Measurements from ENCODE around the gene RUFY1. TPM values are rescaled to one million over a fixed set of nuclear protein-coding genes. Genes with fewer than 3 reads are reported as not detected.
A peak's percentile ranks its signal among the peaks of the same experiment; 100 is the strongest.

RUFY1 gene
- total and polyA plus RNA-seq, 2 donors (not counting 3 experiments of a cell fraction or from before 2014, with no cell fraction given): 25.6 to 44.9 TPM

- H3K9ac ChIP-seq (replicated peaks; ENCODE audit: extremely low read depth, insufficient read depth, low read length): no peak overlapping the region
- FAIRE-seq (peak; percentile 43), DNase-seq (ENCODE audit: low read depth, low spot score) (no peak)
- no peaks in the 10 kb centered on the region for H3K36me3 ChIP-seq (ENCODE audit: control insufficient read depth in 2 of 2, extremely low read depth in 1 of 2, insufficient read depth in 2 of 2, low read length in 2 of 2)
- H3K27ac ChIP-seq (ENCODE audit: insufficient read depth, low read depth, low read length): no peak overlapping the region
- no peaks in the 10 kb centered on the region for H3K9me1 ChIP-seq (replicated peaks; ENCODE audit: control insufficient read depth, extremely low read depth, insufficient read depth, low read length)
- no peak overlapping the region for H3K4me3 ChIP-seq (replicated peaks in 1 of 3; ENCODE audit: insufficient read depth in 1 of 3, low read depth in 1 of 3, low read length in 3 of 3)
- dilution Hi-C loops (cut with MboI; ENCODE audit: extremely low pct_ligation_motif_present, low sequenced_read_pairs) (no loop called here), intact Hi-C loops (cut with micrococcal nuclease) (no loop called here)
- no peaks in the 10 kb centered on the region for H3K4me1 ChIP-seq (ENCODE audit: control insufficient read depth, extremely low read depth, insufficient read depth, low read length)
- H3K27me3 ChIP-seq (ENCODE audit: control insufficient read depth in 2 of 2, insufficient read depth in 2 of 2, low read length in 2 of 2): no peaks in the 10 kb centered on the region
- H2AFZ ChIP-seq (ENCODE audit: low read depth, low read length): no peak overlapping the region
- no peaks in the 10 kb centered on the region for H4K20me1 ChIP-seq (replicated peaks; ENCODE audit: control insufficient read depth, extremely low read depth, insufficient read depth, low read length)
- no peaks in the 10 kb centered on the region for H3K9me3 ChIP-seq (replicated peaks; ENCODE audit: control insufficient read depth, insufficient read depth, low read length)
- TF ChIP-seq MAX (IDR thresholded peaks at IDR 0.05; ENCODE audit: insufficient read depth, insufficient read length) (no peak), GATA2 (IDR thresholded peaks at IDR 0.05; ENCODE audit: insufficient read depth, insufficient read length, low read depth, low read length) (no peak)
- no peak overlapping the region for H3K4me2 ChIP-seq (ENCODE audit: insufficient read depth, low read length)
- ChIA-PET POLR2A (no interaction called here), CTCF (no interaction called here)
- H3K79me2 ChIP-seq (ENCODE audit: control insufficient read depth, insufficient read depth, low read length): no peaks in the 10 kb centered on the region
- no TSS peak for BruUV-seq (replicated peaks)
Observed at GRCh38 chr5:179509239-179509638, 41.1 kb upstream of the RUFY1 start.

- intact Hi-C loops (cut with micrococcal nuclease) (no loop called here), dilution Hi-C loops (cut with MboI; ENCODE audit: extremely low pct_ligation_motif_present, low sequenced_read_pairs) (no loop called here)
- H4K20me1 ChIP-seq (replicated peaks; ENCODE audit: control insufficient read depth, extremely low read depth, insufficient read depth, low read length): no peaks in the 10 kb centered on the region
- DNase-seq (ENCODE audit: low read depth, low spot score) (no peak), FAIRE-seq (no peak)
- H3K4me2 ChIP-seq (ENCODE audit: insufficient read depth, low read length): no peak overlapping the region
- no peaks in the 10 kb centered on the region for H3K79me2 ChIP-seq (ENCODE audit: control insufficient read depth, insufficient read depth, low read length)
- no TSS peak for BruUV-seq (replicated peaks)
- no peak overlapping the region for H3K4me3 ChIP-seq (replicated peaks in 1 of 3; ENCODE audit: insufficient read depth in 1 of 3, low read depth in 1 of 3, low read length in 3 of 3)
- TF ChIP-seq JUN (IDR thresholded peaks at IDR 0.05; ENCODE audit: borderline replicate concordance, insufficient read depth, insufficient read length, low read depth) (no peak), FOS (IDR thresholded peaks at IDR 0.05; ENCODE audit: borderline replicate concordance, insufficient read depth, low read length) (no peak), EZH2 (IDR thresholded peaks at IDR 0.05; ENCODE audit: borderline replicate concordance, low read depth, low read length, severe bottlenecking) (no peak), POLR2AphosphoS5 (IDR thresholded peaks at IDR 0.05; ENCODE audit: insufficient read depth, low read depth, low read length) (no peak), POLR2A (IDR thresholded peaks at IDR 0.05; ENCODE audit: low read depth, low read length) (no peak), CTCF (IDR thresholded peaks at IDR 0.05; ENCODE audit: extremely low read depth in 1 of 2, insufficient read depth in 1 of 2, low read depth in 1 of 2, low read length in 2 of 2) (no peak), MYC (IDR thresholded peaks at IDR 0.05; ENCODE audit: low read depth, low read length) (no peak), GATA2 (IDR thresholded peaks at IDR 0.05; ENCODE audit: insufficient read depth, insufficient read length, low read depth, low read length) (no peak), MAX (IDR thresholded peaks at IDR 0.05; ENCODE audit: insufficient read depth, insufficient read length) (no peak)
- H3K36me3 ChIP-seq (ENCODE audit: control insufficient read depth in 2 of 2, extremely low read depth in 1 of 2, insufficient read depth in 2 of 2, low read length in 2 of 2): no peaks in the 10 kb centered on the region
- no peaks in the 10 kb centered on the region for H3K9me3 ChIP-seq (replicated peaks; ENCODE audit: control insufficient read depth, insufficient read depth, low read length)
- H3K27ac ChIP-seq (ENCODE audit: insufficient read depth, low read depth, low read length): no peak overlapping the region
- H3K27me3 ChIP-seq (ENCODE audit: control insufficient read depth in 2 of 2, insufficient read depth in 2 of 2, low read length in 2 of 2): no peaks in the 10 kb centered on the region
- ChIA-PET POLR2A (no interaction called here), CTCF (no interaction called here)
- H3K4me1 ChIP-seq (ENCODE audit: control insufficient read depth, extremely low read depth, insufficient read depth, low read length): no peaks in the 10 kb centered on the region
- H3K9ac ChIP-seq (replicated peaks; ENCODE audit: extremely low read depth, insufficient read depth, low read length): no peak overlapping the region
- no peak overlapping the region for H2AFZ ChIP-seq (ENCODE audit: low read depth, low read length)
- no peaks in the 10 kb centered on the region for H3K9me1 ChIP-seq (replicated peaks; ENCODE audit: control insufficient read depth, extremely low read depth, insufficient read depth, low read length)
Observed at GRCh38 chr5:179509845-179510244, 40.5 kb upstream of the RUFY1 start.

Data from endothelial cell of umbilical vein (primary cell).